HCT116 (cell line): ENCODE results near the gene ZNF423. TPM values are rescaled to one million over a fixed set of nuclear protein-coding genes. Genes with fewer than 3 reads are reported as not detected.

ENCODE experiments used
- ATAC-seq: fragments of 200-7000 bp; cut with Tn5 transposase; 2 replicates; pipeline ENCODE4 v1.9.1; 2020; ENCODE audit warnings: mild to moderate bottlenecking, moderate library complexity
- BruUV-seq: library from RNA; stranded (reverse); fragments of 400-500 nt; replicated peaks from 2 replicates; lab custom pipeline; 2021; lab: Mats Ljungman, UMichigan
- CTCF ChIA-PET: fragments of 300-600 bp; sonication (Branson Sonifier 250); formaldehyde crosslinking; loops from one replicate; lab custom pipeline; 2021; ENCODE audit warnings: antibody characterized with exemption; lab: Charles Lee
- POLR2A ChIA-PET: fragments of 300-600, 350-600 bp; sonication (Branson Sonifier 250); formaldehyde crosslinking; loops from one replicate; lab custom pipeline; 2021; ENCODE audit warnings: antibody characterized with exemption; lab: Charles Lee
- RAD21 ChIA-PET, 2 experiments: fragments of 300-600 bp; sonication (Branson Sonifier 250); formaldehyde crosslinking; loops; one replicate each; lab custom pipeline; 2023; ENCODE audit warnings: low total read pairs in 2 of 2; ENCODE audit not compliant: uncharacterized antibody in 2 of 2, unreplicated experiment in 2 of 2, low non-redundant PET in 1 of 2; lab: Charles Lee
- DNase-seq: peaks from one replicate; pipeline ENCODE4 v3.0.0-alpha.2; 2010; ENCODE audit warnings: low read depth, low spot score
- H2AFZ ChIP-seq: fragments of 200-600 bp; shearing (Covaris generic), sonication (generic); 2 replicates; pipeline ENCODE4 v1.6.1; 2017; ENCODE audit warnings: low read depth, mixed run types, mixed read lengths, antibody characterized with exemption, low read length; ENCODE audit not compliant: poor library complexity, severe bottlenecking
- H3K27ac ChIP-seq: 2 replicates; pipeline ENCODE4 v1.5.1; 2012; ENCODE audit warnings: low read depth, low read length
- H3K27me3 ChIP-seq: fragments of 200-600 bp; sonication (generic); 2 replicates; pipeline ENCODE4 v1.6.1; 2016; ENCODE audit warnings: mixed run types, low read length, mixed read lengths; ENCODE audit not compliant: insufficient read depth
- H3K36me3 ChIP-seq, 2 experiments: fragments of 200-500 bp in 1 of 2; fragments of 200-600 bp in 1 of 2; sonication (Bioruptor generic) in 1 of 2; sonication (generic) in 1 of 2; 2 replicates each; pipeline versions ENCODE4 v1.5.1 to v1.6.1; 2014 to 2016; ENCODE audit warnings: low read length in 2 of 2, inconsistent platforms in 1 of 2, mixed read lengths in 1 of 2, mixed run types in 1 of 2; ENCODE audit not compliant: insufficient read depth in 2 of 2, control insufficient read depth in 1 of 2
- H3K4me1 ChIP-seq, 2 experiments: fragments of 200-600 bp in 1 of 2; sonication (generic) in 1 of 2; 2 replicates each; pipeline versions ENCODE4 v1.5.1 to v1.6.1; 2012 to 2017; ENCODE audit warnings: low read length in 2 of 2, inconsistent platforms in 1 of 2, mild to moderate bottlenecking in 1 of 2, mixed read lengths in 1 of 2, mixed run types in 1 of 2, moderate library complexity in 1 of 2; ENCODE audit not compliant: insufficient read depth in 2 of 2, control insufficient read depth in 1 of 2
- H3K4me2 ChIP-seq: fragments of 200-600 bp; sonication (generic); 2 replicates; pipeline ENCODE4 v1.6.1; 2017; ENCODE audit warnings: mixed run types, low read length, mixed read lengths
- H3K4me3 ChIP-seq, 2 experiments: fragments of 200-600 bp in 1 of 2; sonication (generic) in 1 of 2; replicated peaks in 1 of 2; 2 replicates each; pipeline ENCODE4 v1.5.1; 2011 to 2016; ENCODE audit warnings: low read length in 2 of 2, control low read depth in 1 of 2, low read depth in 1 of 2, mild to moderate bottlenecking in 1 of 2, mixed read lengths in 1 of 2, mixed run types in 1 of 2
- H3K79me2 ChIP-seq: fragments of 200-600 bp; sonication (generic); 2 replicates; pipeline ENCODE4 v1.6.1; 2017; ENCODE audit warnings: mild to moderate bottlenecking, mixed run types, low read length, moderate library complexity, mixed read lengths; ENCODE audit not compliant: insufficient read depth
- H3K9ac ChIP-seq: fragments of 200-600 bp; sonication (generic); 2 replicates; pipeline ENCODE4 v1.6.1; 2016; ENCODE audit warnings: low read length, mixed read lengths
- H3K9me2 ChIP-seq: fragments of 200-600 bp; sonication (generic), shearing (Covaris generic); 2 replicates; pipeline ENCODE4 v1.6.1; 2017; ENCODE audit warnings: mixed run types, mild to moderate bottlenecking, moderate library complexity; ENCODE audit not compliant: insufficient read depth
- H3K9me3 ChIP-seq, 2 experiments: fragments of 200-500 bp in 1 of 2; fragments of 200-600 bp in 1 of 2; sonication (Bioruptor generic) in 1 of 2; sonication (generic) in 1 of 2; 2 replicates each; pipeline ENCODE4 v1.6.1; 2014 to 2017; ENCODE audit warnings: low read length in 2 of 2, mixed read lengths in 2 of 2, inconsistent platforms in 1 of 2, low read depth in 1 of 2, mild to moderate bottlenecking in 1 of 2, mixed run types in 1 of 2, moderate library complexity in 1 of 2; ENCODE audit not compliant: control insufficient read depth in 1 of 2, insufficient read depth in 1 of 2
- H4K20me1 ChIP-seq: fragments of 200-600 bp; sonication (generic), shearing (Covaris generic); 2 replicates; pipeline ENCODE4 v1.6.1; 2017; ENCODE audit warnings: mixed run types, mild to moderate bottlenecking, moderate library complexity; ENCODE audit not compliant: insufficient read depth
- CEBPB ChIP-seq: IDR thresholded peaks from 2 replicates; pipeline ENCODE4 v1.6.1; 2012; ENCODE audit warnings: low read depth
- CTCF ChIP-seq, 3 experiments: fragments of 200-600 bp in 1 of 3; sonication (generic) in 1 of 3; IDR thresholded peaks in 2 of 3; conservative IDR thresholded peaks in 1 of 3; 2 replicates each; pipeline ENCODE4 v1.5.1; 2012 to 2017; ENCODE audit warnings: low read depth in 2 of 3, low read length in 2 of 3, antibody characterized with exemption in 1 of 3, borderline replicate concordance in 1 of 3, control low read depth in 1 of 3, mild to moderate bottlenecking in 1 of 3, mixed read lengths in 1 of 3, mixed run types in 1 of 3, moderate library complexity in 1 of 3; ENCODE audit not compliant: insufficient read depth in 1 of 3
- EGR1 ChIP-seq: IDR thresholded peaks from 2 replicates; pipeline ENCODE4 v1.6.1; 2012; ENCODE audit warnings: low read depth
- EZH2 ChIP-seq: fragments of 200-600 bp; sonication (generic); IDR thresholded peaks from 2 replicates; pipeline ENCODE4 v1.6.1; 2017; ENCODE audit warnings: antibody characterized with exemption, mixed run types
- FOSL1 ChIP-seq: IDR thresholded peaks from 2 replicates; pipeline ENCODE4 v1.6.1; 2012; ENCODE audit warnings: low read depth
- SP1 ChIP-seq: IDR thresholded peaks from 2 replicates; pipeline ENCODE4 v1.6.1; 2012; ENCODE audit warnings: low read depth
- YY1 ChIP-seq: IDR thresholded peaks from 2 replicates; pipeline ENCODE4 v1.6.1; 2011; ENCODE audit warnings: low read length, low read depth, moderate library complexity, mild to moderate bottlenecking; ENCODE audit not compliant: insufficient replicate concordance; ENCODE audit errors: extremely low read depth
- intact Hi-C: fragments of 100-400 bp; cut with micrococcal nuclease; formaldehyde crosslinking; loops from 2 replicates; pipeline ENCODE4 v1.10.0; 2022
- total RNA-seq: library from RNA; stranded (reverse); gene quantifications from one replicate; pipeline ENCODE4 v1.2.1, GENCODE V29; 2021; ENCODE audit not compliant: unreplicated experiment

The ZNF423 gene
- total RNA-seq, 1 experiment from 2014 or later, result 0.22 TPM

- Histone ChIP-seq H3K9me3 (no peaks in the 10 kb centered on the region), H3K9me2 (no peaks in the 10 kb centered on the region), H3K4me3 (no peak overlapping the region)
- TF ChIP-seq YY1 (no peak), CEBPB (no peak), CTCF (IDR thresholded peaks at IDR 0.05 in 2 of 3, conservative IDR thresholded peaks at IDR 0.05 in 1 of 3; ENCODE audit: borderline replicate concordance in 1 of 3, insufficient read depth in 1 of 3, low read depth in 2 of 3, low read length in 2 of 3) (no peak), FOSL1 (no peak), EGR1 (no peak), EZH2 (no peak), SP1 (no peak)
- TF ChIP-seq, all 23 proteins: peak for 0
- Histone ChIP-seq H3K27me3 (peaks cover 31% of the 10 kb centered on the region), H2AFZ (no peak overlapping the region), H3K79me2 (no peaks in the 10 kb centered on the region), H3K4me1 (no peaks in the 10 kb centered on the region), H3K36me3 (no peaks in the 10 kb centered on the region), H3K4me2 (no peak overlapping the region), H4K20me1 (no peaks in the 10 kb centered on the region), H3K9ac (no peak overlapping the region), H3K27ac (no peak overlapping the region)
- intact Hi-C loops, result no loop called here
- no peak for DNase-seq
- ATAC-seq, result no peak
- CTCF ChIA-PET, result no interaction called here
- no TSS peak for BruUV-seq
- POLR2A ChIA-PET, result no interaction called here
- RAD21 ChIA-PET, result no interaction called here
These were observed 261.0 kb downstream of the ZNF423 start for GRCh38 chr16:49594685-49595498.
